Measurements from ENCODE around the gene HBS1L.

The HBS1L gene

DNA sequence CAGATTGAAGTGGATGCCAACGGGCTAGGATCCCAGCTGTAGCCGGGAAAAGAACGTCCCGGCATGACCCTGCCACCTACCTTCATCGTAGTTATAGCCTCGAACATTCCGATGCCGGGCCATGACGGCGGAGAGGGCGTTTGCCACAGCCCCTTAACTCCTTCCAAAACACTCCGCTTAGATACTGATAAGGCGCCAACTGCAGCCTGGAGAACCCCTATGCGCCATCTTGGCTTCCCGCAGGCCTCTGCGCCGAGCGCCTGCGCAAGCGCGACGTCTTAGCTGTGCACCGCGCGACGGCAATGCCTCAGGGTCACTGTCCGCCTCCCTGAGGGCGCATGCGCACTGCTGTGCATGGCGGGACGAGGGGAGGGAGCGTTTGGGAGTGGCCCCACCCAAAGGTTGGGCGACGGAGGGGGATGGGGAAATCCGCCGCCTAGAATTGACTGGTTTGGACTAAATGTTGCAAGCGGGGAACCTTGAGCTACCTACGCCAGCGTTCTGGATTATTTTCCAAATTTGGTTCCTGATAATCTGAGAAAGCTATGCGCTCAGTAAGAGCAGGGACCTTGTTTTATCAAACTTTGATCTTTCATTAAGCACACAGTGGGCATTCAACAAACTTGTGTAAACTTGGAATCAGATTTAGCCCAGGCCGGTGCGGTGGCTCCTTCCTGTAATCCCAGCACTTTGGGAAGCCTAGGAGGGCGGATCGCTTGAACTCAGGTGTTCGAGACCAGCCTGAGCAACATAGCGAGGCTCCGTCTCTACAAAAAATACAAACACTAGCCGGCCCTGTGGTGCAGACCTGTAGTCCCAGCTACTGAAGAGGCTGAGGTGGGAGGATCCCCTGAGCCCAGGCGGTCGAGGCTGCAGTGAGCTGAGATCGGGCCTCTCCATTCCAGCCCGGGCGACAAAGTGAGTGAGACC, at the start of gene HBS1L:
TSS of gene HBS1L (minus strand) at position 254 of the 930 bp plus-strand sequence. CDS start at position 123, 131 bp downstream.
- DNase-seq: peak; percentile 81

DNA sequence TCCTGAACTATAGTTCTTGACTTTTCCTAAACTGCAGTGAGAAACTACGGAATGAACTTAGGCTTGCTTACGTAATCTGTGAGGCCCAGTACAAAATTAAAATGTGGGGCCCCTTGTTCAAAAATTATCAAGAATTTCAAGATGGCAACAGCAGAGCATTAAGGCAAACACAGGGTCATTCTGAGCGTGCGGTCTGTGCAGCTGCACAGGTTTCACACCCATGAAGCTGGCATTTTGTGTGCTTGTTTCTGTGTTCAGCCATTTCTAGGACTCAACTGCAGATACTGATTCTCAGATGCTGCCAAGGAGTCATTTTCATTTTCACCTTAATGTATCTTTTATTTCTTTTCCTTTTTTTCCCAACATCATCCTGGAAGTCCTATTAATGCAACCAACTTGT, 49.6 kb upstream of the HBS1L start:
- no peak for DNase-seq

DNA sequence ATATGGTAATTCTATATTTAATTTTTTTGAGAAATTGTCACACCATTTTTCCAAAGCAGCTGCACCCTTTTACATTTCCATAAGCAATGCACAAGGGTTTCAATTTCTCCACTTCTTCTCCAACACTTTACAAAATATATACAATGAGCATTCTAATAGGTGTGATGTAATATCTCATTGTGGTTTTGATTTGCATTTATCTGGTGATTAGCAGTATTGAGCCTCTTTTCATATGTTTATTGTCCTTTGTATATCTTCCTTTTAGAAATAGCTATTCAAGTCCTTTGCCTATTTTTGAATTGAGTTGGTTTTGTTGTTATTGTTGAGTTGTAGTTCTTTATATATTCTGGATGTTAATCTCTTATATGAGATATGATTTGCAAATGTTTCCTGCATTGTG, 47.6 kb upstream of the HBS1L start:
- DNase-seq: no peak

DNA sequence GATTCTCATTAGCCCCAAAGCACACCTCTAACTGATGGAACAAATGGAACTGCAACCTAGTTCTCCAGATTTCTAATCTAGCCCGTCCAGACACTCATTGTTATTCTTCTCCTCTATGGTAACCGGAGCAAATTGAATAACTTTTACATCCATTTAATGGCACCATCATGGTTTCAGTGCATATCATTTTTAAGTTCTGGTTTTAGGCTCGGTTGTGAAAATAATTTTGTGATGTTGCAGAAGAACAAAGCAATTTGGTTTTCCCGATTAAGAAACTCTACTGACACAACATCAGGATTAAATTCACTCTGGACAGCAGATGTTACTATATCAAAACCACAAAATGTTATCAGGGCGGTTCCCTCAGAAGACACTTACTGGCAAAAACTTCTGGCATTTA, 42.5 kb upstream of the HBS1L start:
- no peak for DNase-seq

DNA sequence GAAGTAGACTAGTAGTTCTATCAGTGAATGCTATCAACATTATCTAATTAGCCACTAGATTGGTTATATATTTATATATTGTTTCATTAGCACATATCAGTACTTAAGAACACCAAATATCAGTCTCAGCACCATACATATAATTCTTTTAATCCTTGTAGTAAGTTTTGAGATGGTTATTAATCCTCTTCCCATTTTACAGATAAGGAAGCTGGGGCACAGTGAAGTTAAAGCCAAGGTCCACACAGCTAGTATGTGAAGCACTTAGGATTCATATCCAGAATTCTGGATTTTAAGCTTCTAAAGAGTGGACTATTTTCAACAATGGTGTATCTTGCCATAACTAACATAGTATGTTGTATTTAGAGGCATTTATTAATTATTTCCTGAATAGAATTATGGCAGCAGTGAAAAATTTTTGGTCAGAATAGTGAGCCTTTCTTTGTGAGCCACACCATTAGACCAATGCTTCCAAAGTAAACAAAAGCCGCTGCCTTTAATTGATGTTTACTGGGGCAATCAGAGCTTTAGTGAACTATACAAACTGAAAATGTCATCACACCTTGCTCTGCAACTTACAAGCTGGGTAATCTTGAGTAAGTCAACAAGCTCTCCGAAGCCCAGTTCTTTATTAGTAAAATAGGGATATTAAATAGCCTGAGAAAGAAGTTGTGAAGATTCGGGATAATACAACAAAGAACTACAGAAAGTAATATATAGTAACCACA, 41.9 kb upstream of the HBS1L start:
- DNase-seq: no peak

DNA sequence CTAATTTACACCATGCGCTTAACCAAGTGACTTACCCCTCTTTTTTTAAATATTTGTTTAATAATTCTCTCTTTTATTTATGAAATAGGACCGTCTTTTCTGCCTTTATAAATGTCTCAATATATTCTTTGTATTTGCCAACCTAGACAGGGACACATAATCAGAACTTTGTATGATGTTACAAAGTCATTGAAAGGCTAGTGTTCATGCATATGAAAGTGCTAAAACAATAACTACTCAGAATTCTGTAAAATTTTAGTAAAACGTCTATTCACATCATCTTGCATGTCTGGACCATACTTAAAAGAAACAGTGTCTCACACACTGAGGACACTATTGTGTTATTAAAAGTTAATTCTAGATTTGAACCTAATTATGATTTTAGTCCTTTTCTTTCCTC, 41.1 kb upstream of the HBS1L start:
- no peak for DNase-seq

DNA sequence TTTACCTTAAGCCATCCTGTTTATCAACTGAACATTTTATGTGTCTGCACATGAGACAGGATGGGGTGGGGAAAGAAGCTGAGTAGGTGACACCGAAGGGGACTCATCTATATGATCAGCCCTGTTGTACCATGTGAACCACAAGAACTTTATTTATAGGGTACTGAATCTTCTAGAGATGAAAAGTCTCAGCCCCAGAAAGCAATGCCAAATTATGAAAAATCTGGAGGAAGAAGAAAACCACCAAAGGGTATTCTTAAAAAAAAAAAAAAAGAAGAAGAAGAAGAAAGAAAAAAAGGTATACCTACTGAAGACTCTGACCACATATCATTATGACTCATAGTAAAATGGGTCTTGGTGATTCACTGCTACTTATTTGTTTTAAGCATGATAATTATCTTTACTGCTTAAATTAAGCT, 39.8 kb upstream of the HBS1L start:
- no peak for DNase-seq

DNA sequence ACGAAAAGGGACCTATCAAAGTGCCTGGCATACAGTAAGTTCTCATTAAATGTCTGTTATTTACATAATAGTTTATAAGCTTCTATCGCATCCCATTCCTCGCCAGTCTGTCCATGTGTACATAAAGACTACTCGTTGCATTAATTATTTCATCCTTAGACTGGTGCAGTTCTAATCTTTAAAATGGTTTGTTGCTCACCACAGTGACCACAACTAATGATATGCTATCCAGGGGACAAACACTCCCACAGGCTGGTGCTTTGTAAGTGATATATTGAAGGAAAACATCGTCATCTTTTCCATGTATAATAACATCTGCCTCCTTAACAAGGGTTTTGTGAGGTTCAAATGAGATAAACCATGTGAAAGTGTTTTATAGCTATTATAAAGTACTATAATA, 39.0 kb upstream of the HBS1L start:
- no peak for DNase-seq

DNA sequence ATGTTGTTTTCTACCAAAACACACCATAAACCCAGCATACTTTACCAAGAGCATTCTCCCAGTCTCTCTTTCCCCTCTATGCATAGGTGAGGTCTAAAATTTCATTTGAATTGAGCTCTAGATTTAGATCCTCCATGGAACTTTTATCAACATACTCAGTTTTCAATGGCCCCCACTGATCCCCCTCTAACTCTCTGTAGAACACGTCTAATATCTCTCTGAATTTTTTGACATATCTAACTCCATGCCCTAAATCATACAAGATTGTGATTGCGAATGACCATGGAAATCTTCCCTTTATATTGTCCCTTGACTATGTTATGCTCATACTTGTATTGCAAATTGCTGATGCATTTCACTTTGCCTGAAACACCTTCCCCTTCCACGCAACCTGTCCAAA, 38.1 kb upstream of the HBS1L start:
- no peak for DNase-seq

DNA sequence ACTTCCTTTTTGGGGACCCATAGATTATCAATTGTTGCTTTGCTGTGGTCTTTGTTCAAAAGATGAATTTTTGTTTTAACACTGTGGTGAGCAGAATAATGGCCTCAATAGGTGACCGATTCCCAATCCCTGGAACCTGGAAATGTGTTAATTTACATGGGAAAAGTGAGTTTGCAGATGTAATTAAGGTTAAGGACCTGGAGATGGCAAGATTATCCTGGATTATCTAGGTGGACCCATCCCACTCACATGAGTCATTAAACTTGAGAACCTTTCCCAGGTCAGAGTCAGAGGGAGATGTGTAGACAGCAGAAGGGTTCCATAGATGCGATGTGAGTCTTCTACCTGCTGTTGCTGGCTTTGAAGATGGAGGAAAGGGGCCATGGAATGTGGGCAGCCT, 36.2 kb upstream of the HBS1L start:
- no peak for DNase-seq

DNA sequence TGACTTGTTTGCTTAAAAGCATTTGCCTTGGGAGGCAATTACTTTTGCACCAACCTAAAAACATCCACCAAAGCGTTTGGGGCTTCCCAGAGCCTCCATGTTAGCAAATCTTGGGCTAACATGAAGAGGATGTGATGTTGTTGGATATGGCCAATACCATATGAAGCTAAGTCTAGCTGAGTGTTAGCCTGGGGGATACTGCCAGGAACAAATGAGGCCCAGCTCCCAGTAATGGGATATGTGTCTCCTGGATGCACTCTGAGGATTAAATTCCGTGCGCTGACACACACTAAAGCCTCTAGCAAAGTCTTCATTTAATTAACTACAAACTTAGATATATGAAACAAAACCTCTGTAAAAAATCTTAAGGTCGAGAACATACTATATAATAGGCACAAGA, 35.3 kb upstream of the HBS1L start:
- no peak for DNase-seq

DNA sequence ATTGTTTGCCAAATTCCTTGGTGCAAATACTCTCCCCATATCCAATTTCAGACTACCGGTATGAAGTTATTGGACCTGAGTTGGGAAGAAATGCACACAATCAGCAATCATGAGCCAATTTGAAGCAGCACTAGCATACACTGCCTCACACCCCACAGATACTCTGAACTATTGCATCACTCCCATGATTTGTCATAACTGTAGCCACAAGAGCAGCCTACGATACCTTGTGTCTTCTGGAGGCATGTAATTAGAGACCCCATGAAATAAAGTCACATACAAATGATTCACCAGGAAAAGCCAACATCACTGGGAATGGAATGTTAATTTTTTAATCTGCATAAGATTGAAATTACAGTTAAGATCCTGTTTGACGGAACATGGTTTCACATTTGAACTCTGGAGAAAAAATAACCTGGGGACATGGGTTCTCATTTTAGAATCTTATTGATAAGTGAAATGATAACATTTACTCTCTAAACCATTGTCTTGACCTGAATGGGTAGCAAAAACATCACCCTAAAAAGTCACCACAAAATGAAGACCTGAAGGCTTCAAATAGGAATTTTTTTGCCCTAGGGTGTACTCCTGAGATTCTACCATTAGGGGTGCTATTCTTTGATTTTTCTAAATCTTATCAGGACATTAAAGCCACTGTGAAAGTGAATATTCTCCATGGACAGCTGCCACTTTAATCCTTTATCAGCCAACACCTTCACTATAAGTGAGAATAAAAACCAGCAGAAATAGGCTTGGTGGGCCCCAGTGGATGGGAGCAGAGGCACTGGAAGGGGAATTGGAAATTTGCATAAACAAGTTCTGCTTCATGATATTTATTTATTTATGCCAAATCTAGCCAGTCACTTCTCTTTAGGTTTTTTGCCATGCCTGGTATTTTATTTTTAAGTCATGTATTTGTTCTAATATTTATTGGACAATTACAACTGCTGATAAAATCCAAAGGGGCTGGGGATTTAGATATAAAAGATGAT, 34.5 kb upstream of the HBS1L start:
- DNase-seq: peak; percentile 9

DNA sequence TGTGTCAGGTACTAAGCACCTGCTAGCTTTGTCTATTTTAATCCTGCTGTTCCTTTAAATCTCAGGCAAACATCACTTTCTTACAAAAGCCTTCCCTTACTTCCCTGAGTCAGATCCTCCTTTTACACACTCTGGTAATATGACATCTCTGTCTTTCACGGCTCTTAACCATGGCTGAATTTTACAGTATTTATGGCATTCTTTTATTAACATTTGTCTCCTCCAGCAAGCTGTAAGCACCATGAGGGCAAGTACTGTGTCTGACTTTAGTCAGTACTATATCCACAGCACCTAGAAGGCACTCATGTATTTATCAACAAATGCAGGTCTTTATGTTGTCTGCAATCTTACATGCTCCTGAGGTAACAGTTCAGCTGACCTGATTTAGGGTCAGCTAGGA, 33.7 kb upstream of the HBS1L start:
- DNase-seq: no peak

DNA sequence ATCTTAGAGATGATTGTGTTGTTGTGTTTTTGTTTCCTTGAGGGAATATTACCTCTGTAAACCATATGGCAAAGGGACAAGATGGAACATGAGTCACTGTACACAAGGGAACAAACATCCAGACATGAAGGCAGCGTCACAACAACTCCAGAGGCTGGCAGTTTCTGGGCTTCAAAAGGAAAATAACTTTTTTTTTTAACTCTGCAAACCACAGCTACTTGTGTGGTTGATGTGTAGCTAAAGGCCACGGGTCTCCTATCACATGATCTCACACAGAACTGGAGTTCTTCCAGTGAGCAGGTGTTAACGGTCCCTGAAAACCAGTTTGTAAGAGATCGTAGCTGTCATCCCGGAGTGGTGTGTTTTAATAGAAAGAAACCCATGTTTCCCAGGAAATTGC, 33.2 kb upstream of the HBS1L start:
- DNase-seq: no peak

DNA sequence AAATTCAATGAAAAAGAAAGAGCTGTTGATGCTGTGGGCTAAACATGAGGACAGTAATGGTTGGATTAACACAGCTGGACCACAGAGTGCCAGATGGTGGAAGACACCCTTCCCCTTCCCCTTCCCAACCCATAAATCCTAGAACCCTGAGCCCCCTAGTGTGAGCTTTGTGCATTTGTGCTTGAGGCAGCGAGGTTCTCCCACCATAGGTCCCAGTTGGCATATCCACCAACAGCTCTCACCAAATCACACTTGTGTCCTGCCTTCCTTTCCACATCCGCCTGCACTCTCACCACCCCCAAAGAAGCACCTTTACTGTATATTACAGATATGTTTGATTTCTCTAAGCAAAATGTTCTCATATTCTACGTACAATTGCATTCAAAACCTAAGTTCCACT, 32.8 kb upstream of the HBS1L start:
- peak; percentile 23 for DNase-seq

DNA sequence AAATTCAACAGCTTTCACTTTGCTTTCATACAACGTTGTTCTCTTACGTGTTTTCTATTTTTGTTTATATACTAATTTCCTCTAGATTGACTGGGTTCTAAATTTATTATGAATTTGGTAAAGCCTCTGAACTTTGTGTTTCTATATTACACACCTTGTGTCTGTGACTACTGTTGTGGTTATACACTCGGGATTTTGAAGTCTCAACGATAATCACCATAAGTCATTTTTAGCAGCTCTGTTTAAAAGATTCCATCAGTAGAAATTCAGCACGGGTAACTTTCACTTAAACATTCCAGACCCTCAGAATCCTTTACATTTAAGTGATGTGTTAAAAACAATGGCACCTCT, 31.8 kb upstream of the HBS1L start:
- DNase-seq: no peak

DNA sequence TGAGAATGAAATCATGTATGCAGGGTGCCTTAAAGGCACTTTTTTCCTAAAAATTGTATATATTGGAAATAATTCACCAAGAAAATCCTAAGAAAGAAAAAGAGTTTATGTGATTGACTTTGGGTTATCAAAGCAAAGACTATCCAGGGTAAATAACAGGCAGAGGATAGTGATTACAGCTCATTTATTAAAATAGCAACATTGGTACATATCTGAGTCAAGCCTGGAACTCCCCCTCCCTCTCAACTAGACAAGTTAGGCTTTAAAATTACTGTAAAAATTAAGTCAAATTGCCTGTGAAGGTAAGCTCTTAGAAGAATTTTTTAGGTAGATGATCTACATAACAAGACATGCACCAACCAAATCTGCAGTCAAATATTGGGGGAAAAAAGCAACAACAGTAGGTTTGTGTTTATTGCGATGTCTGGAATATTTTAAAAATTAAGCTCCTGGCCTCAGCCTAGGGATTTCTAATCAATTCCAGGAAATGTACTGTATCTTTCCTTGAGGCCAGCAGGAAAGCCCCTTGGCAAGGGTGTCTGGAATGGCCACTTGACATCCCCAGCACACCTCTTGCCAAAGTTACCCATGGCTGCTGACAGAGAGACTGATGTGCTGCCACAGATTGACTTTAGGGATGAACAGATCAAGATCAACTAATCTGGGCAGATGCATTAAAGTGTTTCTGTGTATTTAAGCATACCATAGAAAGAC, 31.2 kb upstream of the HBS1L start:
- DNase-seq: no peak

DNA sequence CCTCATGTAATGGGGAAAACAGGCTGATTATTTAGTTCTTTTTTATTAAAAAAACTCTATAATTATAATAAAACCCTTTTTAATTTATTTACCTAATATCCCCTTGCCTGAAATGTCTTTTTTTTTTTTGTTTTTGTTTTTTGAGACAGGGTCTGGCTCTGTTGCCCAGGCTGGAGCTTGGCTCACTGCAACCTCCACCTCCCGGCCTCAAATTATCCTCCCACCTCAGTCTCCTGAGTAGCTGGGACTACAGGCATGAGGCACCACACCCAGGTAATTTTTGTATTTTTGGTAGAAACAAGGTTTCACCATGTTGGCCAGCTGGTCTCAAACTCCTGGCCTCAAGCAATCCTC, 30.3 kb upstream of the HBS1L start:
- DNase-seq: no peak

DNA sequence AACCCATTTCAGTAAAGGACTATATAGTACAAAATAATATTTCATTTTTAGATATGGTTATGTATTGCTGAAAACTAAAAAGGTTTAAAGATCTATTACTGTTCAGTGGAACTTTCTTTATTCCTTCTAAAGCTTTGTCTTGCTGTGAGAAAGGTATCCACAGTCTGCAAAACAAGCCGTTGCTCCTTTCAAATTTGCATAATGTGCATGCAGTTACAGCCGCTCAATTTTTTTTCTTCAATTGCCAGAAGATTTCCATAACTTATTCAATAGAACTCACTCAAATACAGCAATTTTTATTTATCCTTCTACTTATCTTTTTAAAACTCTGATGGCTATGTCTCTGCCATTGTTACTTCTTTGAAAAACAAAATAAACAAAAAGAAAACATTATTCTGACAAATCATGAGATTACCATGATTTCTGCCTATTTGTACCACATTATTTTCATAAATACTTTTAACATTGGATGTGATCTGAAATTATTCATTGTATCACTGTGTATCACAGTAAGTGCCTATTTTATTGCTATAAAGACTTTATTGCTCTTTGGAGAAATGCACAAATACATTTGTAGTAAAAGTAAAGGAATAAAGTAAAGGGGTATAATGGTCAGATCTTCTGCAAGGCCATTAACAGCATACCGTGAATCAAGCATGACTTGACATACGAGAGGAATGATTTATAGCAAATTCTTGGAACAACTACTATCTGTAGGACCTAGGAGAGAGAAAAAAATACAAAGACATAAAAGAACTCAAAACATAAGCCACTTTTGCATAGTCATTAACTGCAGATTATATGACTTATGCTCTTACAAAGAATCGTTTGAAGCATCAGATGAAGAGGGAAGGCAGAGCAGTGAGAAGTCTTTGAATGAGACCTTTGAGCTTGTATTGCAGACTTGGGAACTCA, 29.6 kb upstream of the HBS1L start:
- no peak for DNase-seq

DNA sequence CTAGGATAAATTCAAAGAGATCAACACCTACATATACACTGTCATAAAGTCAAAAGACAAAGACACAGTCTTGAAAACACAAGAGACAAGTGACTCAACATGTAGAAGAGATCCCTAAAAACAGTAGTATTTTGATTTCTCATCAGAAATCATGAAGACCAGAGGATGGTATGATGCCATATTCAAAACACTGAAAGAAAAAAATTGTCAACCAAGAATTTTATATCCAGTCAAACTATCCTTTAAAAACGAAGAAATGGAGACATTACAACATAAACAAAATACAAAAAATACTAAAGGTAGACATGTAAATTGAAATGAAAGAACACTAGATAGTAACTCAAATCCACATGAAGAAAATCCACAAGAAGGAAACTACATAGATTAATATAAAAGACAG, 27.3 kb upstream of the HBS1L start:
- no peak for DNase-seq

DNA sequence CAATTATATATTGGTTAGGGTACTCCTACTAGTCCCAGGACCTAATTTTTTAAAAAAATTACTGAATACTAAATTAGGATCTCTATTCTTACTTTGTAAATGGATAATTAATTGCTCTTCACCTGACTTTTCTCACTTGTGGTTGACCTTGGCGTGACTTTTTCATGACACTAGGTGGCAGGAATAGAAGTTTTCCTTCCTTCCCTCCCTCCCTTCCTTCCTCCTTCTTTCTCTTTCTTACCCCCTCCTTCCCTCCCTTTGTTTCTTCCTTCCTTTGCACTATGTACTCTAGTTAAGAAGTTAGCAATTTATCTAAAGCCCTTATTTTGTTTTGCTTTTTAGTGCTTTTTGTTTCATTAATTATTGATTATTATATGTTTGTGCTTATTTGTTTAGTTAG, 20.4 kb upstream of the HBS1L start:
- no peak for DNase-seq
